HG03460 (cell line): Measurements from ENCODE around the gene GLP2R.

ENCODE experiments used
- ATAC-seq: cut with Tn5 transposase; IDR thresholded peaks from one replicate; pipeline ENCODE4 v1.9.1; 2021; ENCODE audit not compliant: unreplicated experiment

The GLP2R gene

GRCh38 chr17:9845306-9845705 is 19.6 kb downstream of the GLP2R start:
- ATAC-seq = no peak

- no peak for ATAC-seq
Observed at GRCh38 chr17:9850151-9850550, 24.4 kb downstream of the GLP2R start.

DNA sequence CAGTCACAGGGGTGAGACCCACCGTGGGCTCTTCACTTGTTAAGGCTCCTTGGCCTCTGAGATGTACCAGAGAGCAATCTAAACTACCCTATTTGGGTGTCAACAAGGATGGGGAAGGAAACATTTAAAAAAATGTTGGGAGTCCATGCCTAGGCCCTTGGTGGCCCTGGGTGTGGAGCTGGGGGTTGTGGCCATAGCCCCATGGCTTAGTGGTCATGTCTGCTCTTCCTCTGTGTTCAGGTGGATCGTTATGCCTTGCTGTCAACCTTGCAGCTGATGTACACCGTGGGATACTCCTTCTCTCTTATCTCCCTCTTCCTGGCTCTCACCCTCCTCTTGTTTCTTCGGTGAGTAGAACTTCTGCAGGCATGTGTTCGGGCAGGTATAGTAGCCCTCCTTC is 28.5 kb downstream of the GLP2R start:
- ATAC-seq = no peak

- no peak for ATAC-seq
Observed at GRCh38 chr17:9855036-9855435, 29.3 kb downstream of the GLP2R start.

GRCh38 chr17:9859781-9860180 is 34.1 kb downstream of the GLP2R start:
- no peak for ATAC-seq

DNA sequence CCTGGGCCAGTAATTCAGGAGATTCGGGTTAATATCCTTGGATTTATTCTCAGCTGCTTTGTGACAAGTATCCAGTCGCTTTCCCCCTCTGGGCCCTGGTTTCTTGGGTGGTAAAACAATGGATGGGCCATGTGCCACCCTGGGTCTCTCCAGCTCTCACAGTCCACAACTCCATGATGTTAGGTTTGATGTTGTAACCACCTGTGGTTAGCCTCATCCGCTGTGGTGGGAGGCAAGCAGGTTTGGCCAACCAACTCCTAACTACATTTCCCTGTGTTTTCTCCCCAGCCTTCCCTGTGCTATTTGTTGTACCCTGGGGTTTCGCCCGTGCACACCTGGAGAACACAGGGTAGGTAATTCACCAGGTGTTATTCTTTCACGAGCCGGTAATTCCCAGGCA is 35.1 kb downstream of the GLP2R start:
- no peak for ATAC-seq

GRCh38 chr17:9862220-9862619 is 36.5 kb downstream of the GLP2R start:
- ATAC-seq = no peak

- no peak for ATAC-seq
Observed at GRCh38 chr17:9862949-9863348, 37.2 kb downstream of the GLP2R start.

DNA sequence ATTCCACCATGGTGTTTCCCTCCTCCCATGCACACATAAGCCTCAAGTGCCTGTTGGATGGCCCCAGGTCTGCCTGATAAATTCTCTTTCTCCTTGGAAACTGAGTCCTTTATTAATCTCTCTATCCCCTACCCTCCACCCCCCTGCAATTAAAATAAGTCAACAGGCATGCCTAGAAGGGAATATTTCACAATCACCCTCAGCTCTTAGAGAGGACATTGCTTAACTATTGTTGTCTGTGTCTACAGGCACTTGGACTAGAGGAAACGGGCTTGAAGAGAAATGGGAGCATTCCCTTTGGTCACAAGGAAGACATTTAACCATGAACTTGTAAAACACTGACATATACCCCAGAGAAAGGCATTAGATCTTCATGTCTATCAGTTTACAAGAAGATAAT is 39.9 kb downstream of the GLP2R start:
- ATAC-seq = no peak

DNA sequence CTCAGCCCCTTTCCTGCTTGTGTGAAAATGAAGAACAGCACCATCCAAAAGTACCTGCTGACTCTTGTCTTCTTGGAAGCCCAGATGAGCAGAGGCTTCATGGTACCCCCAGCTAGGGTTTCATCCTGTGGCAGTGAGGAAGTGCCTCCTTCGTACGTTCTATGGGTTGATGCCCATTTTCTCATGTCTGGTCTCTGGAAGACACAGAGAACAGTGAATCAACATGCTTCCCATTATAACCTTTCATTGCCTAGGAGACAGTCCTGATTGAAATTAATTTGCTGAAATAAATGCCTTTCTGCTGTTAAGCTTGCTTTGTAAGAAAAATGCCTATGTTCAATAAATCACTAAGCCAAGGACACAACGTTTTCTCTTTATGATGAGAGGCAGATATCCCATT is 42.8 kb downstream of the GLP2R start:
- no peak for ATAC-seq

GRCh38 chr17:9872852-9873251 is 47.1 kb downstream of the GLP2R start:
- ATAC-seq = no peak

DNA sequence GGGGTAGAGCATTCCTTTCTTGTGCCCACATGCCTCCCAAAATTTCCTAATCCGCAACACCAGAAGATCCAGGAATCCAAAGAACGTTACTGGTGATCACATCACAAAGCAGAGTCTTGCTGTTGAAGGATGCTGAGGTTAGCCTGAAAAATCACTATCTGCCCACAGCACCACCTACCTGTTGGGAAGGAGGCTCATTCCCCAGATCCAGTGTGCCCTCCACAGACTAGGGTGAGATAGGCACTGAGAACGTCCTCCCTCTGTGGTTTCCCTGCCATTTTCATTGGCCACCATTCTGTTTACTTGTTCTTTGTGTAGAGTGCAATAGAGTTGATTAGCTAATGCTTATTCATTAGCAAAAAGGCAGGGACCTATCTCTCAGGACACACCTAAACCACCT is 49.0 kb downstream of the GLP2R start:
- no peak for ATAC-seq

GRCh38 chr17:9875441-9875840 is 49.7 kb downstream of the GLP2R start:
- no peak for ATAC-seq

DNA sequence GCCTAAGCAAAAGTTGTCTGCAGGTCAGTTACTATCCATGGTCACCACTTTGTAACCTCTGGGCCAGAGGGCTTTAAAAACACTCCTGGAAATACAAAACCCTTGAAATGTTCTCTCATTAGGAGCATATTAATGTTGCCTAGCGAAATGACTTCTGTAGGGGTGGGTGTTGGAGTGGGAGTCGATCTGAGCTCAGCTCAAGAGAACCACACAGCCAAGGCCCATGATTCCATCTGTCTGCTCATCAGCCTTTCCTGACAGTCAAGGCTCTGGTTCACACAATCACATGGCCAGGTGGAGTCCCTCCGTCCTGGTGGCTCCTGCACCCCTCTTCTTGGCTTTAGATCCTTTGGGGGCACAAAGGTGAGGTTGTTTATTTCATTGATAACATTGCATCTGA is 52.6 kb downstream of the GLP2R start:
- no peak for ATAC-seq

DNA sequence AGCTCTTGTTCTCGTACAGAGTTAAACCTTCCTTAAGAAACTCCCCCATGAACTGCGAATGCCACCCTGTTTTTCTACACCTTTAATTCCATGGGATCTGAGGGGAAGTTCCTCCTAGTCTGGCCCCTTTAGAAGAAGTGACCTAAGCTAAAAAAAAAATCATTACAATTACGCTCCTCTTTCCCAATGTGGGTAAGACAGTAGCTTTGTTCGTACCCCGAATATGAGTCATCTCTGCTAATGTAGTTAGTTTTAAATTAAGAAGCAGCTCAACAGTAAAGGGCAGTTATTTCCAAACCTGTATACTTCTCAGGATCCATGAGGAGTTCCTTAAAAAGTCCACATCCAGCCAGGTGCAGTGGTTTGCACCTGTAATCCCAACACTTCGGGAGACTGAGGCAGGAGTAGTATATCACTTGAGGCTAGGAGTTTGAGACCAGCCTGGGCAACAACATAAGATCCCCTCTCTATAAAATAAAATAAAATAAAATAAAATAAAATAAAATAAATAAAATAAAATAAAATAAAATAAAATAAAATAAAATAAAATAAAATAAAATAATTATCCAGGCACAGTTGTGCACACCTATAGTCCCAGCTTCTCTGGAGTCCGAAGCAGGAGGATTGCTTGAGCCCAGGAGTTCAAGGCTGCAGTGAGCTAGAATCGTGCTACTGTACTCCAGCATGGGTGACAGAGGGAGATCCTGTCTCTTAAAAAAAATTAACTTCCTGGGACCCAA is 53.2 kb downstream of the GLP2R start:
- no peak for ATAC-seq

DNA sequence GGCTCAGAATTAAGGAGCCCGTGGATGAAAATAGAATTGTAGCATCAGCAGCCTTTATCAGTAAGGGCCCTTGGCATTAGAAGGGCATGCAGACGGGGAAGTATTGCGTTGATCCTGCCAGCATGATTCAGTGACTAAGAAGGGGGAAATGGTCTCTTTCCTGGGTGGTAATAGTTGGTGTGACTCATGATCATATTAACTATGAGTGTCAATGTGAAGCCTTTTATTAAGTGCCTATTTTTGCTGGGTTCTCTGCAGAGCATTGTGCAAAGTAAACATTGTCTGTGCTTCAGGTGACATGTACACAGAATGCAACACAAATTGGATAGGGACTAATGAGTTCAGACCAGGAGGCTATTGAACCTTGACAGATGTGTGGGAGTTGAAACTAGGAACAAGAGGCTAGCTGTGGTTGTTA is 54.9 kb downstream of the GLP2R start:
- no peak for ATAC-seq

DNA sequence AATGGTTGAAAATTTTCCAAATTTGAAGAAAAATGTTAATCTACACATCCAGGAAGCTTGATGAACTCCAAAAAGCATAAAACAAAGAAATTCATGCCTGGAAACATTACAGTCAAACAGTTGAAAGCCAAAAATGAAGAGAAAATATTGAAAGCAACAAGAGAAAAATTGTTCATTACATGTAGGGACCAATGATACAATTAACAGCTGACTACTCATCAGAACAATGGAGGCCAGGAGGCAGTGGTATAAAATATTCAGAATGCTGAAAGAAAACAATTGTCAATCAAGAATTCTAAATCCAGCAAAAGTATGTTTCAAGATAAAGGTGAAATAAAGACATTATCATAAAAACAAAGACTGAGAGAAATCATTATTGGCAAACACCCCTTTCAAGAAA is 57.7 kb downstream of the GLP2R start:
- no peak for ATAC-seq

DNA sequence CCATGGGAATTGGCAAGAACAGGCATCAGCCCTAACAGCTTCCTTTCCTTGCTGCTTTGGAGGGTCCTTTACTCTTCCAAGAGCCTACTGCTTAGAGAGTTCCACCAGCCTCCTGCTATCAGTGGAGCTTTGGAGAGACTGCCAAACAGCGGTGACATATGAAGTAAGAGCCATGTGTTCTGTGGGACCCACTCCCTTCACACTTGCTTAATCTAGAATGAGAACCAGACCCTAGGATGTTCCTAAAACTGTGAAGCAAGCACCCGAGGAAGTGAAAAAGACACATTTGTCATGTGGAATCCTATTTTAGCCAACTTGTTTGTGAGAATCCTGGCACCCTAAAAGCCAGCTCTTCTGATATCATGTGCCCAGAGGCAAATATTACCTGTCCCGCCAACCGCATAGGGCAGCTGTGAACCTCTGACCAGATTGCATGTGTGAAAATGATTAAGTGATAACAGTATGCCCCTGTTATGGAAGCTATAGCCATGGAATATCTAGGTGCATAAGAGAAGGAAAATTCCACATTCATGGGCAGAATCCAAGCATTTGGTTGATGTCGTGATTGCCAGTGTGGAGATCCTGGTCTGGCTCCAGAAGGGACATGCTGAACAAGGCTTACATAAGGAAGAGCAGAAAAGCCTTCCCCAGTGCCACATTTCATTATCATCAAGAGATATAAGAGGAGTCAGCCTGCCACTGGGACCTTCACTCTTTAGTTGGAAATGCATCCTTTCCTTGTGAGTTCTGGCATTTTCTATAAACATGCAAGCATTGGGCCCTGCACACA is 60.6 kb downstream of the GLP2R start:
- no peak for ATAC-seq

GRCh38 chr17:9887508-9887907 is 61.8 kb downstream of the GLP2R start:
- ATAC-seq = no peak

DNA sequence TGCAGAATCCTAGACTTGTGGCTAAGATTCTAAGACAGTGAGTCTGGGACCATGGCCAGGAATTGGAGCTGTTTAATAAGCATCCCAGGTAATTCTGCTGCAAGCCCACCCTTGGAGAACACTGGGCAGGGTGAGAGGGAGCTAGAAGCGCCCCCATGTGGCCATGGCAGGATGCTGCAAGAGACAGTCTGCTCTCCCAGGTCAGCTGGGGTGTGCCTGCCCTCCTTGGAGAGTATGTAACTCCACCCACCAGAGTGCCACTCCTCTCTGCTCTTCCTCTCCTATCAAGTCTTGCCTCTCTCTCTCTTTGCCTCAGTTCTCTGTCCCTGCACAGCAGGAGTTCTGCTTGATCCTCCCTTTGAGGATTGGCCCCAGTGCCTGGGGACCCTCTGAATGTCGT is 64.4 kb downstream of the GLP2R start:
- ATAC-seq = no peak

GRCh38 chr17:9893411-9894012 is 67.8 kb downstream of the GLP2R start:
- ATAC-seq = no peak

- ATAC-seq = no peak
Observed at GRCh38 chr17:9894231-9894630, 68.5 kb downstream of the GLP2R start.
